Erythroblast (primary cell): Measurements from ENCODE around the gene CHSY1.

Source experiments
- GATA1 ChIP-seq: IDR thresholded peaks from 2 replicates; pipeline ENCODE4 v1.6.1; 2011; ENCODE audit warnings: low read depth, mild to moderate bottlenecking, control low read depth, low read length, moderate library complexity
- POLR2A ChIP-seq: IDR thresholded peaks from 2 replicates; pipeline ENCODE4 v1.6.1; 2011; ENCODE audit warnings: mild to moderate bottlenecking, low read length

GRCh38 chr15:101145362-101145761, 106.5 kb downstream of the CHSY1 start:
- TF ChIP-seq POLR2A, result no peak
- no peak for TF ChIP-seq GATA1
